Activated CD8-positive, alpha-beta memory T cell treated with anti-CD3 and anti-CD28 coated beads for 36 hours (primary cell): Measurements from ENCODE around the gene TNS3. TPM values are rescaled to one million over a fixed set of nuclear protein-coding genes. Genes with fewer than 3 reads are reported as not detected.
"Not testable (repeated sequence)": the region's sequence is repeated elsewhere in the genome, so short reads cannot be mapped to it uniquely, and the experiment has no call there.

ENCODE experiments used
- CTCF ChIA-PET: fragments of 350-600 bp; sonication (Branson Sonifier 250); formaldehyde crosslinking; loops from one replicate; lab custom pipeline; 2021; ENCODE audit warnings: antibody characterized with exemption; lab: Charles Lee
- POLR2A ChIA-PET: fragments of 350-600 bp; sonication (Branson Sonifier 250); formaldehyde crosslinking; loops from one replicate; lab custom pipeline; 2021; ENCODE audit warnings: antibody characterized with exemption; lab: Charles Lee
- total RNA-seq, 2 experiments: library from RNA; stranded (reverse); gene quantifications; one replicate each; pipeline ENCODE4 v1.2.3, GENCODE V29; 2021

Gene TNS3
- total RNA-seq, 2 experiments from 2014 or later = 1.4 to 2.0 TPM

- POLR2A ChIA-PET = no interaction called here
- CTCF ChIA-PET = no interaction called here
These were observed 33.4 kb downstream of the TNS3 start for GRCh38 chr7:47548546-47548945.

GRCh38 chr7:47546733-47547494, 35.0 kb downstream of the TNS3 start:
- POLR2A ChIA-PET = no interaction called here

GRCh38 chr7:47546171-47546570, 35.7 kb downstream of the TNS3 start:
- ChIA-PET CTCF (no interaction called here), POLR2A (no interaction called here)

More at GRCh38 chr7:47546733-47547494, 35.0 kb downstream of the TNS3 start:
- CTCF ChIA-PET = no interaction called here

GRCh38 chr7:47544416-47544815, 37.5 kb downstream of the TNS3 start:
- CTCF ChIA-PET = no interaction called here
- POLR2A ChIA-PET = no interaction called here

GRCh38 chr7:47543714-47544113, 38.2 kb downstream of the TNS3 start:
- ChIA-PET POLR2A (no interaction called here), CTCF (no interaction called here)

GRCh38 chr7:47543056-47543455, 38.9 kb downstream of the TNS3 start:
- POLR2A ChIA-PET = no interaction called here

GRCh38 chr7:47542051-47542450, 39.9 kb downstream of the TNS3 start:
- ChIA-PET CTCF (no interaction called here), POLR2A (no interaction called here)

More at GRCh38 chr7:47543056-47543455, 38.9 kb downstream of the TNS3 start:
- CTCF ChIA-PET = no interaction called here

- CTCF ChIA-PET, POLR2A ChIA-PET: not testable (repeated sequence)
These were observed 40.4 kb downstream of the TNS3 start for GRCh38 chr7:47541485-47541884.

- POLR2A ChIA-PET = no interaction called here
- CTCF ChIA-PET = no interaction called here
These were observed 41.2 kb downstream of the TNS3 start for GRCh38 chr7:47540387-47541350.

- ChIA-PET POLR2A (no interaction called here), CTCF (no interaction called here)
These were observed 41.9 kb downstream of the TNS3 start for GRCh38 chr7:47540053-47540386.

GRCh38 chr7:47539398-47540052, 42.4 kb downstream of the TNS3 start:
- CTCF ChIA-PET = no interaction called here
- POLR2A ChIA-PET = no interaction called here

GRCh38 chr7:47538846-47539311, 43.0 kb downstream of the TNS3 start:
- ChIA-PET POLR2A (no interaction called here), CTCF (no interaction called here)

- ChIA-PET POLR2A (no interaction called here), CTCF (no interaction called here)
These were observed 43.9 kb downstream of the TNS3 start for GRCh38 chr7:47537716-47538675.

GRCh38 chr7:47536661-47537611, 45.0 kb downstream of the TNS3 start:
- POLR2A ChIA-PET = no interaction called here
- CTCF ChIA-PET = no interaction called here

GRCh38 chr7:47535704-47536628, 45.9 kb downstream of the TNS3 start:
- ChIA-PET POLR2A (no interaction called here), CTCF (no interaction called here)

- ChIA-PET CTCF (no interaction called here), POLR2A (no interaction called here)
These were observed 46.7 kb downstream of the TNS3 start for GRCh38 chr7:47535035-47535703.
